Vagina (tissue), 2 donors: ENCODE data around the gene GRIPAP1. TPM values are rescaled to one million over a fixed set of nuclear protein-coding genes. Genes with fewer than 3 reads are reported as not detected.
A peak's percentile ranks its signal among the peaks of the same experiment; 100 is the strongest.

Source experiments
- DNase-seq, 2 donors: peaks; one replicate each; pipeline ENCODE4 v3.0.0-alpha.2; 2017; ENCODE audit errors: extremely low spot score in 2 of 2
- H3K27ac ChIP-seq: fragments of 200-600 bp; sonication (generic); one replicate; pipeline ENCODE4 v1.5.1; 2019
- H3K27me3 ChIP-seq: fragments of 200-600 bp; sonication (generic); one replicate; pipeline ENCODE4 v1.5.1; 2019
- H3K36me3 ChIP-seq, 2 donors: fragments of 200-600 bp; sonication (generic); one replicate each; pipeline ENCODE4 v1.5.1; 2017 to 2019
- H3K4me1 ChIP-seq: fragments of 200-600 bp; sonication (generic); one replicate; pipeline ENCODE4 v1.5.1; 2019
- H3K4me3 ChIP-seq, 2 donors: fragments of 200-600 bp; sonication (generic); 1 replicate in 1 of 2; 2 replicates in 1 of 2; pipeline ENCODE4 v1.5.1; 2016 to 2019
- H3K9me3 ChIP-seq: fragments of 200-600 bp; sonication (generic); one replicate; pipeline ENCODE4 v1.5.1; 2019
- CTCF ChIP-seq, 3 experiments: fragments of 450-650 bp in 2 of 3; fragments of 200-600 bp in 1 of 3; sonication (generic) in 1 of 3; IDR thresholded peaks; one replicate each; pipeline ENCODE4 v1.5.1; 2017 to 2019; ENCODE audit warnings: antibody characterized with exemption in 3 of 3, mild to moderate bottlenecking in 2 of 3, moderate library complexity in 2 of 3
- POLR2A ChIP-seq, 2 donors: fragments of 450-650 bp; IDR thresholded peaks; one replicate each; pipeline ENCODE4 v1.6.1; 2017; ENCODE audit warnings: antibody characterized with exemption in 2 of 2, mild to moderate bottlenecking in 2 of 2, moderate library complexity in 2 of 2
- POLR2AphosphoS5 ChIP-seq, 2 donors: sonication (generic); formaldehyde crosslinking; IDR thresholded peaks; one replicate each; pipeline ENCODE4 v1.9.0; 2017; ENCODE audit warnings: antibody characterized with exemption in 2 of 2, mild to moderate bottlenecking in 2 of 2, low read depth in 1 of 2; ENCODE audit not compliant: insufficient read depth in 1 of 2
- intact Hi-C: fragments of 100-400 bp; cut with DNase I; formaldehyde crosslinking; loops from one replicate; pipeline ENCODE4 v1.15.1; 2023
- total RNA-seq: library from RNA; depleted of rRNA; stranded (reverse); fragments of >200 nt; gene quantifications from one replicate; pipeline ENCODE4 v1.2.3, GENCODE V29; 2016

GRIPAP1 gene
- total RNA-seq, 1 donor from 2014 or later: 27.5 TPM

GRCh38 chrX:48965959-48966358 lies 36.1 kb downstream of the GRIPAP1 start:
- Histone ChIP-seq H3K4me1 (peaks cover 3% of the 10 kb centered on the region), H3K27me3 (no peaks in the 10 kb centered on the region), H3K36me3 (no peaks in the 10 kb centered on the region), H3K4me3 (no peak overlapping the region), H3K9me3 (no peaks in the 10 kb centered on the region), H3K27ac (no peak overlapping the region)
- intact Hi-C loops: no loop called here
- no peak for DNase-seq
- TF ChIP-seq CTCF (IDR thresholded peaks at IDR 0.05): no peak
- TF ChIP-seq POLR2A (IDR thresholded peaks at IDR 0.05): no peak
- no peak for TF ChIP-seq POLR2AphosphoS5 (IDR thresholded peaks at IDR 0.05; ENCODE audit: insufficient read depth in 1 of 2, low read depth in 1 of 2)

- intact Hi-C loops: no loop called here
- Histone ChIP-seq H3K27ac (no peak overlapping the region), H3K4me1 (peaks cover 2% of the 10 kb centered on the region), H3K36me3 (no peaks in the 10 kb centered on the region), H3K4me3 (no peak overlapping the region), H3K9me3 (no peaks in the 10 kb centered on the region), H3K27me3 (no peaks in the 10 kb centered on the region)
- DNase-seq: no peak
- TF ChIP-seq POLR2AphosphoS5 (IDR thresholded peaks at IDR 0.05; ENCODE audit: insufficient read depth in 1 of 2, low read depth in 1 of 2): no peak
- TF ChIP-seq CTCF (IDR thresholded peaks at IDR 0.05): no peak
- TF ChIP-seq POLR2A (IDR thresholded peaks at IDR 0.05): no peak
These were observed 40.4 kb downstream of the GRIPAP1 start for GRCh38 chrX:48961585-48962091.

- intact Hi-C loops: no loop called here
- TF ChIP-seq POLR2A (IDR thresholded peaks at IDR 0.05) (no peak), POLR2AphosphoS5 (IDR thresholded peaks at IDR 0.05; ENCODE audit: insufficient read depth in 1 of 2, low read depth in 1 of 2) (no peak), CTCF (IDR thresholded peaks at IDR 0.05) (no peak)
- H3K27ac ChIP-seq: no peak overlapping the region
These were observed 41.8 kb downstream of the GRIPAP1 start for GRCh38 chrX:48960291-48960690.

GRCh38 chrX:48958635-48959094 lies 43.4 kb downstream of the GRIPAP1 start:
- intact Hi-C loops: loop anchor here (5.0 kb wide), 1 partner anchor 84 kb away; the partner anchor contains the start of gene TFE3
- Histone ChIP-seq H3K4me1 (peaks cover 26% of the 10 kb centered on the region), H3K36me3 (no peaks in the 10 kb centered on the region), H3K9me3 (no peaks in the 10 kb centered on the region), H3K27me3 (no peaks in the 10 kb centered on the region), H3K4me3 (peak overlapping the region; percentile 33 to 64), H3K27ac (peak overlapping the region; percentile 78)
- TF ChIP-seq POLR2A (IDR thresholded peaks at IDR 0.05) (no peak), POLR2AphosphoS5 (IDR thresholded peaks at IDR 0.05; ENCODE audit: insufficient read depth in 1 of 2, low read depth in 1 of 2) (peak in 1 of 2 donors; percentile 42)
- no peak for DNase-seq

More at GRCh38 chrX:48960291-48960690, 41.8 kb downstream of the GRIPAP1 start:
- H3K27me3 ChIP-seq: no peaks in the 10 kb centered on the region
- no peaks in the 10 kb centered on the region for H3K9me3 ChIP-seq
- H3K4me1 ChIP-seq: peaks cover 15% of the 10 kb centered on the region
- no peaks in the 10 kb centered on the region for H3K36me3 ChIP-seq
- DNase-seq: no peak
- no peak overlapping the region for H3K4me3 ChIP-seq

- TF ChIP-seq CTCF (IDR thresholded peaks at IDR 0.05) (no peak), POLR2A (IDR thresholded peaks at IDR 0.05) (peak in 1 of 2 donors; percentile 17), POLR2AphosphoS5 (IDR thresholded peaks at IDR 0.05; ENCODE audit: insufficient read depth in 1 of 2, low read depth in 1 of 2) (peak; percentile 67 to 92)
- no peaks in the 10 kb centered on the region for H3K9me3 ChIP-seq
- intact Hi-C loops: loop anchor here (5.0 kb wide), 1 partner anchor 84 kb away; the partner anchor contains the start of gene TFE3
- H3K36me3 ChIP-seq: no peaks in the 10 kb centered on the region
- peak overlapping the region; percentile 90 for H3K27ac ChIP-seq
- no peaks in the 10 kb centered on the region for H3K27me3 ChIP-seq
- H3K4me1 ChIP-seq: peaks cover 31% of the 10 kb centered on the region
- peak in 1 of 2 donors; percentile 98 for DNase-seq
- peak overlapping the region; percentile 61 to 64 for H3K4me3 ChIP-seq
These were observed 44.0 kb downstream of the GRIPAP1 start for GRCh38 chrX:48957827-48958634.
